D721Med (cell line): ENCODE data around the gene VAV1.

Source experiments
- DNase-seq: peaks from one replicate; pipeline ENCODE4 v3.0.0; 2011; ENCODE audit warnings: low spot score; ENCODE audit not compliant: insufficient read length
- FAIRE-seq: peaks from 2 replicates; lab custom pipeline; 2011; peaks lifted over from hg19 to GRCh38; lab: Jason Lieb, UNC
- CTCF ChIP-seq: IDR thresholded peaks from 2 replicates; pipeline ENCODE4 v1.5.1; 2012; ENCODE audit warnings: mild to moderate bottlenecking, control low read depth; ENCODE audit not compliant: insufficient read depth; ENCODE audit errors: missing control alignments

The VAV1 gene

GRCh38 chr19:6906559-6907060 is 134.1 kb downstream of the VAV1 start:
- DNase-seq = no peak
- FAIRE-seq = no peak
- no peak for TF ChIP-seq CTCF
